Tibial nerve (tissue), 4 donors: ENCODE data around the gene FRY. TPM values are rescaled to one million over a fixed set of nuclear protein-coding genes. Genes with fewer than 3 reads are reported as not detected.

Experiments
- DNase-seq, 2 donors: peaks; one replicate each; pipeline ENCODE4 v3.0.0-alpha.2; 2019; ENCODE audit warnings: low spot score in 2 of 2
- H3K27ac ChIP-seq, 4 donors: fragments of 200-600 bp; sonication (generic) in 3 of 4; one replicate each; pipeline ENCODE4 v1.5.1; 2017 to 2019; ENCODE audit warnings: mild to moderate bottlenecking in 1 of 4
- H3K27me3 ChIP-seq, 2 donors: fragments of 200-600 bp; sonication (generic) in 1 of 2; one replicate each; pipeline versions ENCODE4 v1.5.1 to v1.6.0; 2017 to 2019
- H3K36me3 ChIP-seq, 3 donors: fragments of 200-600 bp; sonication (generic); one replicate each; pipeline ENCODE4 v1.5.1; 2018 to 2019
- H3K4me1 ChIP-seq, 4 donors: fragments of 200-600 bp; sonication (generic) in 3 of 4; one replicate each; pipeline ENCODE4 v1.5.1; 2017 to 2019
- H3K4me3 ChIP-seq, 4 donors: fragments of 200-600 bp; sonication (generic) in 3 of 4; one replicate each; pipeline ENCODE4 v1.5.1; 2017 to 2019; ENCODE audit warnings: mild to moderate bottlenecking in 1 of 4, moderate library complexity in 1 of 4
- H3K9me3 ChIP-seq, 4 donors: fragments of 200-600 bp; sonication (generic) in 3 of 4; one replicate each; pipeline ENCODE4 v1.5.1; 2017 to 2019
- EP300 ChIP-seq, 2 donors: sonication (generic); formaldehyde crosslinking; IDR thresholded peaks; one replicate each; pipeline ENCODE4 v1.6.1; 2017; ENCODE audit warnings: antibody characterized with exemption in 2 of 2, mild to moderate bottlenecking in 1 of 2
- POLR2A ChIP-seq, 2 donors: fragments of 450-650 bp; IDR thresholded peaks; one replicate each; pipeline ENCODE4 v1.6.1; 2017; ENCODE audit warnings: antibody characterized with exemption in 2 of 2, mild to moderate bottlenecking in 2 of 2, moderate library complexity in 2 of 2
- WGBS, 2 donors: methylation state at CpG; one replicate each; pipeline ENCODE4 v1.1.5; 2018; 5-methylcytosine and 5-hydroxymethylcytosine counted together
- total RNA-seq, 4 donors: library from RNA; depleted of rRNA; stranded (reverse); fragments of >200 nt; gene quantifications; one replicate each; pipeline ENCODE4 v1.1.0, GENCODE V29; 2016
- TF ChIP-seq, protein P1 (sequence below), 5 experiments: fragments of 200-600 bp in 3 of 5; fragments of 450-650 bp in 2 of 5; sonication (generic) in 3 of 5; IDR thresholded peaks; one replicate each; pipeline ENCODE4 v1.5.1; 2016 to 2019; ENCODE audit warnings: antibody characterized with exemption in 5 of 5, mild to moderate bottlenecking in 3 of 5, moderate library complexity in 2 of 5

FRY gene
- total RNA-seq, 4 donors from 2014 or later: 48.9 to 94.6 (median 75.8) TPM

DNA sequence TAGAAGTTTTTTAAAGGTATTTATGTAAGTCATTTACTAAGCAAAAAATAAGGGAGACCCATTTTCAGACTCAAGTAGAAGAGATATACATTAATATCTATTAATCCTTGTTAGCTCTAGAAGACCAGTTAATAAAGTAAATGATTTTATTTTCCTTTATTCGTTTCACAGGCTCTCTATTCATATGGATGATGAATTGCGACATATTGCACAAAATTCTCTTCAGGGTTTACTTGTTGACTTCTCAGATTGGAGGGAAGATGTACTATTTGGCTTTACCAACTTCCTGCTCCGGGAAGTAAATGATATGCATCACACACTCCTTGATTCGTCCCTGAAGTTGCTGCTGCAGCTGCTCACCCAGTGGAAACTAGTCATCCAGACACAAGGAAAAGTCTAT lies 139.3 kb downstream of the FRY start:
- 94 to 97% methylated on average over 4 of the region's 4 CpGs for WGBS, 2 donors

DNA sequence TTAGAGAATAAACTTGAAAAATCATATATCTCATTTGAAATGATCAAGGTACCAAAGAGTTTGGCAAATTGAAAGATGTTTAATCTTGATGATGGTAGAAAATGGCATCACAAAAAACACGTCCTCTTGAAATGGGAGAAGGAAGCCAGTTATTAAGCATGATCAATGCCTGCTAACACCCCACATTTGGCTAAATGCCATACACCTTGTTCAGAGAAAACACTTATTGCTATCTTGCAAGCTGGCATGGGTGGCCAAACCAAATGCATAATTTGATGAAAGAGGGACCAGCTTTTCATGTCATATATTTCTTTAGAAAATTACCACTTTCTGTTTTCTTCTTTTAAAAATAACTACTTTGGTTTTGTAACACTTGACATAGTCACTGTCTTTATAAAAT lies 142.3 kb downstream of the FRY start:
- H3K36me3 ChIP-seq: peaks cover 0 to 18% (median 0%) of the 10 kb centered on the region in 3 donors
- 85 to 97% methylated on average over 1 of the region's 1 CpG for WGBS, 2 donors
- no peaks in the 10 kb centered on the region for H3K27me3 ChIP-seq
- no peak for TF ChIP-seq EP300 (IDR thresholded peaks at IDR 0.05)
- TF ChIP-seq, protein P1, sequence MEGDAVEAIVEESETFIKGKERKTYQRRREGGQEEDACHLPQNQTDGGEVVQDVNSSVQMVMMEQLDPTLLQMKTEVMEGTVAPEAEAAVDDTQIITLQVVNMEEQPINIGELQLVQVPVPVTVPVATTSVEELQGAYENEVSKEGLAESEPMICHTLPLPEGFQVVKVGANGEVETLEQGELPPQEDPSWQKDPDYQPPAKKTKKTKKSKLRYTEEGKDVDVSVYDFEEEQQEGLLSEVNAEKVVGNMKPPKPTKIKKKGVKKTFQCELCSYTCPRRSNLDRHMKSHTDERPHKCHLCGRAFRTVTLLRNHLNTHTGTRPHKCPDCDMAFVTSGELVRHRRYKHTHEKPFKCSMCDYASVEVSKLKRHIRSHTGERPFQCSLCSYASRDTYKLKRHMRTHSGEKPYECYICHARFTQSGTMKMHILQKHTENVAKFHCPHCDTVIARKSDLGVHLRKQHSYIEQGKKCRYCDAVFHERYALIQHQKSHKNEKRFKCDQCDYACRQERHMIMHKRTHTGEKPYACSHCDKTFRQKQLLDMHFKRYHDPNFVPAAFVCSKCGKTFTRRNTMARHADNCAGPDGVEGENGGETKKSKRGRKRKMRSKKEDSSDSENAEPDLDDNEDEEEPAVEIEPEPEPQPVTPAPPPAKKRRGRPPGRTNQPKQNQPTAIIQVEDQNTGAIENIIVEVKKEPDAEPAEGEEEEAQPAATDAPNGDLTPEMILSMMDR (IDR thresholded peaks at IDR 0.05): no peak
- no peak for TF ChIP-seq POLR2A (IDR thresholded peaks at IDR 0.05)
- no peaks in the 10 kb centered on the region for H3K9me3 ChIP-seq
- H3K4me3 ChIP-seq: no peak overlapping the region
- no peaks in the 10 kb centered on the region for H3K4me1 ChIP-seq
- H3K27ac ChIP-seq: no peak overlapping the region
- DNase-seq: no peak

More for the DNA sequence above, 139.3 kb downstream of the FRY start:
- H3K4me3 ChIP-seq: no peak overlapping the region
- no peak overlapping the region for H3K27ac ChIP-seq
- TF ChIP-seq EP300 (IDR thresholded peaks at IDR 0.05): no peak
- TF ChIP-seq, protein P1 (IDR thresholded peaks at IDR 0.05): no peak
- no peak for TF ChIP-seq POLR2A (IDR thresholded peaks at IDR 0.05)
- H3K27me3 ChIP-seq: no peaks in the 10 kb centered on the region
- no peaks in the 10 kb centered on the region for H3K9me3 ChIP-seq
- peaks cover 0 to 2% (median 0%) of the 10 kb centered on the region in 4 donors for H3K4me1 ChIP-seq
- DNase-seq: no peak
- peaks cover 0 to 8% (median 0%) of the 10 kb centered on the region in 3 donors for H3K36me3 ChIP-seq

DNA sequence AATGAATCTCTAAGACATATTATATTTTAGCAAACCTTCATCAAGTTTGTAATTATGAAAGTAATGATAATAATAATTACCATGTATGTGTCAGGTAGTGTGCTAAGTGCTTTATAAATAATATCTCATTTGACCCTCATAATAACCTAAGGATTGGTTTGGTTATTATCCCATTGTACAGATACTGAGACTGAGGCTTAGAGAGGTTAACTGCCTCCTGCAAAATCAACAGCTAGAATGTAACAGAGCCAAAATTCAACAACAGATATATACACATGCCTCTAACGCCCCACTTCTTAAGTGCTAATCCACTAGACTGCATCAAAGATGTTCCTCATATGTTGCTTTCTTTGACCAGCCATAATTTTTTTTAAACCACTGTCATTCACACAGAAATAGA lies 142.8 kb downstream of the FRY start:
- Histone ChIP-seq H3K4me3 (no peak overlapping the region), H3K9me3 (no peaks in the 10 kb centered on the region), H3K4me1 (no peaks in the 10 kb centered on the region), H3K27me3 (no peaks in the 10 kb centered on the region), H3K36me3 (peaks cover 0 to 23% (median 0%) of the 10 kb centered on the region in 3 donors), H3K27ac (no peak overlapping the region)
- 92 to 93% methylated on average over 1 of the region's 1 CpG for WGBS, 2 donors
- no peak for DNase-seq
- no peak for TF ChIP-seq EP300 (IDR thresholded peaks at IDR 0.05)
- TF ChIP-seq, protein P1 (IDR thresholded peaks at IDR 0.05): no peak
- TF ChIP-seq POLR2A (IDR thresholded peaks at IDR 0.05): no peak

DNA sequence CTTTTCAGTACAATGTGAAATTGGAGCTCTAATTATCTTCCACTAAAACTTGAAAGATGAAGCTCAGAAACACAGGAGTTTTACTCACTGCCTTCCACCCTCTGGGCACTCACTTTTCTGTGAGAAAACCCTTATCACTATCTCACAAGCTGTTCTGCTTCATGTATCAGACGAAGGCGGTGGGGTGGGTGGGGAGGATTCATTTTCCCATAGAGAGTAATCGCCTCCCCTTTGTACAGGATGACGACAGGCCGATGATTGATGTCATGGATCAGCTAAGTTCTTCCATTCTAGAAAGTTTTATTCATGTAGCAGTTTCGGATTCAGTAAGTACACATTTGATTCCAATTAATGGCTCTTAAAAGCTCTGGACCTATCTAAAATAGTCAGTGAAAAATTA lies 143.7 kb downstream of the FRY start:
- no peak for DNase-seq
- H3K27me3 ChIP-seq: no peaks in the 10 kb centered on the region
- H3K9me3 ChIP-seq: no peaks in the 10 kb centered on the region
- WGBS, 2 donors: 77 to 78% methylated on average over 6 of the region's 6 CpGs
- no peaks in the 10 kb centered on the region for H3K4me1 ChIP-seq
- no peak overlapping the region for H3K27ac ChIP-seq
- peaks cover 0 to 28% (median 0%) of the 10 kb centered on the region in 3 donors for H3K36me3 ChIP-seq
- TF ChIP-seq, protein P1 (IDR thresholded peaks at IDR 0.05): no peak
- TF ChIP-seq EP300 (IDR thresholded peaks at IDR 0.05) (no peak), POLR2A (IDR thresholded peaks at IDR 0.05) (no peak)
- H3K4me3 ChIP-seq: no peak overlapping the region

DNA sequence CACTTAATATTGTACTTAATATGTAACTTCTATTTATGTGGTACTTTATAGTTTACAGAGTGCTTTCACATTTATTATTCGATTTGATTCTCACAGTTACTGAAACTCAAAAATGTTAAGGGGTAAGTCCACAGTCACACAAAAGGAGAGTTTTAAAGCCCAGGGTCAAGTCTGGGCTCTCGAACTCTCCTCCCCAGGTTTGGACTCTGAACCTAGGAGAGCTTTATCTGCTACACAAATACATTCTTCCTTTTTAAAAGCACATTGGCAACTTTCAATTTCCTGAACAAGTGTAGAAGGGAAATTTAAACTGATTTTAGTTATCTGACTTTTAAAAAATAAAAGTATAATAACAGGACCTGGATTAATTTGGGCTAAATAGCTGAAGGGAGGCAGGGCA lies 144.4 kb downstream of the FRY start:
- Histone ChIP-seq H3K27ac (no peak overlapping the region), H3K4me3 (no peak overlapping the region), H3K9me3 (no peaks in the 10 kb centered on the region), H3K4me1 (no peaks in the 10 kb centered on the region), H3K36me3 (peaks cover 0 to 28% (median 0%) of the 10 kb centered on the region in 3 donors), H3K27me3 (no peaks in the 10 kb centered on the region)
- DNase-seq: no peak
- no peak for TF ChIP-seq POLR2A (IDR thresholded peaks at IDR 0.05)
- TF ChIP-seq, protein P1 (IDR thresholded peaks at IDR 0.05): no peak
- no peak for TF ChIP-seq EP300 (IDR thresholded peaks at IDR 0.05)
- WGBS, 2 donors: 88% methylated on average over 2 of the region's 2 CpGs
